Measurements from ENCODE around the gene IL26. TPM values are rescaled to one million over a fixed set of nuclear protein-coding genes. Genes with fewer than 3 reads are reported as not detected.

The IL26 gene
- total RNA-seq, 1 experiment from 2014 or later = not detected

DNA sequence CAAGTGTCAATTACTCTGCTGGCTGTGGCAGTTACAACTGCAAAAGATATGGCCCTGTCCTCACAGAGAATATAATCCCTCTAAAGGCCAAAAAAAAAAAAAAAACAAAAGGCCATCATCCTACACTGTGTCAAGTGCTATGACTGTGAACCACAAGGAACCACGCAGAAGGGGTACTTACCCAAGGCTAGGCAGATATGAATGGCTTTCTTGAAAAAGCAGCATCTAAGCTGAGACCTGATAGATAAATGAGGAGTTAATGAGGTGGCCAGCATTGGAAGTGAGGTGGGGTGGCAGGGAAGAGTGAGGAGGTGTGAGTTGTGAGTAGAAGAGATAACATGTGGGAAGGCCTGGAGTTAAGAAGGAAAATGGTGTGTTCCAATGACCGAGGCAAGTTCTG is 44.2 kb upstream of the IL26 start:
- CTCF ChIA-PET = interaction anchor here (0.7 kb wide), 1 partner anchor 775 kb away, joined by 5 read pairs; no protein-coding TSS in a partner anchor

GRCh38 chr12:68268967-68269366 is 43.4 kb upstream of the IL26 start:
- H3K9me3 Mint-ChIP-seq (ENCODE audit: low read depth, unreplicated experiment) = no peaks in the 10 kb centered on the region
- no TSS peak for BruUV-seq (replicated peaks)
- no peaks in the 10 kb centered on the region for H3K36me3 Mint-ChIP-seq (ENCODE audit: insufficient read depth, unreplicated experiment)
- H3K27me3 Mint-ChIP-seq (ENCODE audit: unreplicated experiment) = peaks cover 43% of the 10 kb centered on the region
- DNase-seq = no peak
- intact Hi-C loops (cut with micrococcal nuclease; ENCODE audit: unreplicated experiment) = no loop called here
- CTCF ChIA-PET = interaction anchor here (0.7 kb wide), 1 partner anchor 776 kb away, joined by 5 read pairs; no protein-coding TSS in a partner anchor
- no peak overlapping the region for H3K27ac Mint-ChIP-seq (ENCODE audit: unreplicated experiment)
- TF ChIP-seq, protein P1, sequence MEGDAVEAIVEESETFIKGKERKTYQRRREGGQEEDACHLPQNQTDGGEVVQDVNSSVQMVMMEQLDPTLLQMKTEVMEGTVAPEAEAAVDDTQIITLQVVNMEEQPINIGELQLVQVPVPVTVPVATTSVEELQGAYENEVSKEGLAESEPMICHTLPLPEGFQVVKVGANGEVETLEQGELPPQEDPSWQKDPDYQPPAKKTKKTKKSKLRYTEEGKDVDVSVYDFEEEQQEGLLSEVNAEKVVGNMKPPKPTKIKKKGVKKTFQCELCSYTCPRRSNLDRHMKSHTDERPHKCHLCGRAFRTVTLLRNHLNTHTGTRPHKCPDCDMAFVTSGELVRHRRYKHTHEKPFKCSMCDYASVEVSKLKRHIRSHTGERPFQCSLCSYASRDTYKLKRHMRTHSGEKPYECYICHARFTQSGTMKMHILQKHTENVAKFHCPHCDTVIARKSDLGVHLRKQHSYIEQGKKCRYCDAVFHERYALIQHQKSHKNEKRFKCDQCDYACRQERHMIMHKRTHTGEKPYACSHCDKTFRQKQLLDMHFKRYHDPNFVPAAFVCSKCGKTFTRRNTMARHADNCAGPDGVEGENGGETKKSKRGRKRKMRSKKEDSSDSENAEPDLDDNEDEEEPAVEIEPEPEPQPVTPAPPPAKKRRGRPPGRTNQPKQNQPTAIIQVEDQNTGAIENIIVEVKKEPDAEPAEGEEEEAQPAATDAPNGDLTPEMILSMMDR (IDR thresholded peaks at IDR 0.05; ENCODE audit: unreplicated experiment) = no peak
- H3K4me3 Mint-ChIP-seq (ENCODE audit: low read depth, unreplicated experiment) = no peak overlapping the region
- H3K4me1 Mint-ChIP-seq (ENCODE audit: low read depth, unreplicated experiment) = no peaks in the 10 kb centered on the region

More for the DNA sequence above, 44.2 kb upstream of the IL26 start:
- BruUV-seq (replicated peaks) = no TSS peak
- TF ChIP-seq, protein P1 (IDR thresholded peaks at IDR 0.05; ENCODE audit: unreplicated experiment) = no peak
- Mint-ChIP-seq H3K36me3 (ENCODE audit: insufficient read depth, unreplicated experiment) (no peaks in the 10 kb centered on the region), H3K9me3 (ENCODE audit: low read depth, unreplicated experiment) (no peaks in the 10 kb centered on the region), H3K4me1 (ENCODE audit: low read depth, unreplicated experiment) (no peaks in the 10 kb centered on the region), H3K4me3 (ENCODE audit: low read depth, unreplicated experiment) (no peak overlapping the region), H3K27me3 (ENCODE audit: unreplicated experiment) (peaks cover 35% of the 10 kb centered on the region), H3K27ac (ENCODE audit: unreplicated experiment) (no peak overlapping the region)
- intact Hi-C loops (cut with micrococcal nuclease; ENCODE audit: unreplicated experiment) = no loop called here
- DNase-seq = no peak

DNA sequence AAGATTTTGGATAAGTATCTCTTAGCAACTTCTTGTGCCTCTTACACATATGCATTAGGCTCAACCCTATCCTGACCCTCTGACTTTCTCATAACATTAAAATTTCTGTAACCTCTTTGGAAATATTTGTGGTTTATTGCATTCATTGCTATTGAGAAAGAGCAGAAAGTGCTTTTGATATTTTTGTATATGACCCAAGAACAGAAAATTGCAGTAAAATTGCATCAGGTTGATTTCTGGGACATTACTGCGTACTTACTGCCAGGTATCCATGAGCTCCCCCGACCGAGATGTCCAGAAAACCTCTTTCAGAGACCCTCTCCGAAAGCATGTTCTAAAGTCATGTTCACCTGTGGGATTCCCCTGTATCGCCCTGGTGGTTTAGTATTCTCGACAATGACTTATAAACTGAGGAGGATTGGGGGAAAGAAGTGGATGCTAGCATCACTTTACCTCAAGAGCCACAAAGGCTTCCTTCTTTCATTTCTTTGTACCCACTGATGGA is 42.3 kb upstream of the IL26 start:
- peaks cover 53% of the 10 kb centered on the region for H3K27me3 Mint-ChIP-seq (ENCODE audit: unreplicated experiment)
- DNase-seq = no peak
- no peaks in the 10 kb centered on the region for H3K9me3 Mint-ChIP-seq (ENCODE audit: low read depth, unreplicated experiment)
- H3K36me3 Mint-ChIP-seq (ENCODE audit: insufficient read depth, unreplicated experiment) = no peaks in the 10 kb centered on the region
- no peak overlapping the region for H3K4me3 Mint-ChIP-seq (ENCODE audit: low read depth, unreplicated experiment)
- CTCF ChIA-PET = no interaction called here
- no peak overlapping the region for H3K27ac Mint-ChIP-seq (ENCODE audit: unreplicated experiment)
- BruUV-seq (replicated peaks) = no TSS peak
- TF ChIP-seq, protein P1 (IDR thresholded peaks at IDR 0.05; ENCODE audit: unreplicated experiment) = no peak
- H3K4me1 Mint-ChIP-seq (ENCODE audit: low read depth, unreplicated experiment) = no peaks in the 10 kb centered on the region
- intact Hi-C loops (cut with micrococcal nuclease; ENCODE audit: unreplicated experiment) = no loop called here

GRCh38 chr12:68264857-68265256 is 39.2 kb upstream of the IL26 start:
- CTCF ChIA-PET = interaction anchor here (0.6 to 0.7 kb wide), 2 partner anchors 29 to 661 kb away, joined by 4 to 6 read pairs; no protein-coding TSS in a partner anchor
- intact Hi-C loops (cut with micrococcal nuclease; ENCODE audit: unreplicated experiment) = no loop called here
- DNase-seq = no peak
- TF ChIP-seq, protein P1 (IDR thresholded peaks at IDR 0.05; ENCODE audit: unreplicated experiment) = no peak
- Mint-ChIP-seq H3K9me3 (ENCODE audit: low read depth, unreplicated experiment) (no peaks in the 10 kb centered on the region), H3K27me3 (ENCODE audit: unreplicated experiment) (peaks cover 82% of the 10 kb centered on the region), H3K4me3 (ENCODE audit: low read depth, unreplicated experiment) (no peak overlapping the region), H3K4me1 (ENCODE audit: low read depth, unreplicated experiment) (no peaks in the 10 kb centered on the region), H3K36me3 (ENCODE audit: insufficient read depth, unreplicated experiment) (no peaks in the 10 kb centered on the region), H3K27ac (ENCODE audit: unreplicated experiment) (no peak overlapping the region)
- BruUV-seq (replicated peaks) = no TSS peak
